ENCODE results near the gene RFC5. TPM values are rescaled to one million over a fixed set of nuclear protein-coding genes. Genes with fewer than 3 reads are reported as not detected.

Gene RFC5
- total RNA-seq, 3 donors from 2014 or later: 9.8 to 14.7 (median 14.0) TPM

DNA sequence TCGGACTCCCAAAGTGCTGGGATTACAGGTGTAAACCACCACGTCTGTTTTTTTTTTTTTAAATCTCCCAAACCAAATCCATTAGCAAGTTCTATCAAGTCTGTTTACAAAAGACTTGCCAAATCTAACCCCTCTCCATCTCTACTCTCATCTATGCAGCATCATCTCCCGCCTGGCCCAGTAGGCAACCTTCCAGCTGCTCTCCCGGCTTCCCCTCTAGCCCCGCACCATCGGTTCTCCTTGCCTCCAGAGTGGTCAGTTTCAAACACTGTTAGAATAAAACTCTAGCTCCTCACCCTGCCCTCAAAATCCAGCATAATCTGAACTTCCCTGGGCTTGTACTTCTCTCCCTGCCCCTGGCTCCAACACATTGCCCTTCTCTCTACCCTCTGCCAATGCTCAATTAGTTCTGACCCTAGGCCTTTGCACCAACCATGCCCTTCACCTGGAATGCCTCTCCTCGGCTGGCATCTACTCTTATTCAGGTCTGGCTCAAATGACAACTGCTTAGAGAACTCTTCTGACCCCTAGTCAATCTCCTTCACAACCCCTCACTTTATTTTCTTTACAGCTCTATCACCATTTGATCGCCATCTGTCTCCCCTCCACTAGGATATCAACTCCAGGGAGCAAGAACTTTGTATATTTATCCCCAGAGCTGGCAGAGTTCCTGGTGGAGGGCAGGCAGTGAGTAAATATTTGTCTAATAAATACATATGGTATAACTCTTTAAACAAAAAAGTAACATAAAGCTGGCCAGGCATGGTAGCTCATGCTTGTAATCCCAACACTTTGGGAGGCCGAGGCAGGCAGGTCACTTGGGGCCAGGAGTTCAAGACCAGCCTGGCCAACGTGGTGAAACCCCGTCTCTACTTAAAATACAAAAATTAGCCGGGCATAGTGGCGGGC is 39.6 kb downstream of the RFC5 start:
- Histone ChIP-seq H3K9me3 (no peaks in the 10 kb centered on the region), H3K36me3 (ENCODE audit: low read depth) (peaks cover 5% of the 10 kb centered on the region), H3K4me1 (ENCODE audit: low read depth) (peaks cover 47% of the 10 kb centered on the region), H3K4me3 (no peak overlapping the region)
- DNase-seq (peak in 1 of 3 donors; percentile 39), ATAC-seq (no peak)
- TF ChIP-seq, protein P1, sequence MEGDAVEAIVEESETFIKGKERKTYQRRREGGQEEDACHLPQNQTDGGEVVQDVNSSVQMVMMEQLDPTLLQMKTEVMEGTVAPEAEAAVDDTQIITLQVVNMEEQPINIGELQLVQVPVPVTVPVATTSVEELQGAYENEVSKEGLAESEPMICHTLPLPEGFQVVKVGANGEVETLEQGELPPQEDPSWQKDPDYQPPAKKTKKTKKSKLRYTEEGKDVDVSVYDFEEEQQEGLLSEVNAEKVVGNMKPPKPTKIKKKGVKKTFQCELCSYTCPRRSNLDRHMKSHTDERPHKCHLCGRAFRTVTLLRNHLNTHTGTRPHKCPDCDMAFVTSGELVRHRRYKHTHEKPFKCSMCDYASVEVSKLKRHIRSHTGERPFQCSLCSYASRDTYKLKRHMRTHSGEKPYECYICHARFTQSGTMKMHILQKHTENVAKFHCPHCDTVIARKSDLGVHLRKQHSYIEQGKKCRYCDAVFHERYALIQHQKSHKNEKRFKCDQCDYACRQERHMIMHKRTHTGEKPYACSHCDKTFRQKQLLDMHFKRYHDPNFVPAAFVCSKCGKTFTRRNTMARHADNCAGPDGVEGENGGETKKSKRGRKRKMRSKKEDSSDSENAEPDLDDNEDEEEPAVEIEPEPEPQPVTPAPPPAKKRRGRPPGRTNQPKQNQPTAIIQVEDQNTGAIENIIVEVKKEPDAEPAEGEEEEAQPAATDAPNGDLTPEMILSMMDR (IDR thresholded peaks at IDR 0.05): no peak
- intact Hi-C loops (cut with DNase I, micrococcal nuclease): no loop called here

- Histone ChIP-seq H3K36me3 (ENCODE audit: low read depth) (no peaks in the 10 kb centered on the region), H3K4me1 (ENCODE audit: low read depth) (peaks cover 34% of the 10 kb centered on the region), H3K4me3 (no peak overlapping the region), H3K9me3 (no peaks in the 10 kb centered on the region)
- intact Hi-C loops (cut with DNase I, micrococcal nuclease): no loop called here
- DNase-seq (no peak), ATAC-seq (no peak)
- TF ChIP-seq, protein P1 (IDR thresholded peaks at IDR 0.05): no peak
Measured at GRCh38 chr12:118058227-118058626, 41.7 kb downstream of the RFC5 start.

- Histone ChIP-seq H3K36me3 (ENCODE audit: low read depth) (no peaks in the 10 kb centered on the region), H3K4me3 (no peak overlapping the region), H3K4me1 (ENCODE audit: low read depth) (peaks cover 34% of the 10 kb centered on the region), H3K9me3 (no peaks in the 10 kb centered on the region)
- DNase-seq (no peak), ATAC-seq (no peak)
- TF ChIP-seq, protein P1 (IDR thresholded peaks at IDR 0.05): no peak
- intact Hi-C loops (cut with DNase I, micrococcal nuclease): no loop called here
Measured at GRCh38 chr12:118058881-118059280, 42.4 kb downstream of the RFC5 start.

- H3K4me1 ChIP-seq (ENCODE audit: low read depth): peaks cover 32% of the 10 kb centered on the region
- no peak overlapping the region for H3K4me3 ChIP-seq
- ATAC-seq (no peak), DNase-seq (no peak)
- TF ChIP-seq, protein P1 (IDR thresholded peaks at IDR 0.05): no peak
- no peaks in the 10 kb centered on the region for H3K36me3 ChIP-seq (ENCODE audit: low read depth)
- H3K9me3 ChIP-seq: no peaks in the 10 kb centered on the region
- intact Hi-C loops (cut with DNase I, micrococcal nuclease): no loop called here
Measured at GRCh38 chr12:118059341-118060191, 43.1 kb downstream of the RFC5 start.

DNA sequence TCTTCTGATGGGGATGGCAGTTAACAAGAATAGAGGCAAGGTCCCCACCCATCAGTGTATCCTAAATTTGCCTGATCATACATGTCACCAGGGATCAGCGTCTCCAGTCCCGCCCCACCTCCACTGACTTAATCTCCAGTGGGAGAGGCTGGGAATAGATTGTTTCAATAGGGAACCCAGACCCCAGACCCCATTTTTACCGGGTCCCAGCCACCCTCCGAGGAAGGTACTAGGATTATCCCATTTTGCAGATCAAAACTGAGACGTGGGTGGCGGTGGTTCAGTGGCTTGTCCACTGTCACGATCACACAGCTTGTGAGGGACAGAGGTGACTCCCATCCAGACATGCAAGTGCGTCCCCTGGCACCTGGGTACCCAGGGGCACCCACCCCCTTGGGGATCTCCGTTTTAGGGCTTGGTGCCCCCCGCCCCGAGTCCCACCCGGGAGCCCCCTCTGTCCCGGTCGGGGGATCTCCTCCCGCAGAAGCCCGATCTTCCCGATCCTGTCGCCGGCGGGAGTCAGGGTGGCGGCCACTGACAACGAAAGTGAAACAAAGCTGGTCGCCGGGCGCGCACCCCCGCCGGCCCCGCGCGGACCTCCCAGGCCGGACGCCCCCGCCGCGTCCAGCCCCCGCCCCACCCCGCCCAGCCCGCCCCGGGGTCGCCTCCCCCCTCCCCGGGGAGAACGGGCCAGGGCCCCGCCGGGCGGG is 44.0 kb downstream of the RFC5 start:
- ATAC-seq: peak; percentile 43
- peaks cover 32% of the 10 kb centered on the region for H3K4me1 ChIP-seq (ENCODE audit: low read depth)
- no peaks in the 10 kb centered on the region for H3K36me3 ChIP-seq (ENCODE audit: low read depth)
- TF ChIP-seq, protein P1 (IDR thresholded peaks at IDR 0.05): no peak
- intact Hi-C loops (cut with DNase I, micrococcal nuclease): no loop called here
- peak; percentile 74 to 81 (median 81) for DNase-seq
- H3K9me3 ChIP-seq: no peaks in the 10 kb centered on the region
- H3K4me3 ChIP-seq: peak overlapping the region; percentile 58

Data from mucosa of descending colon (tissue), 3 donors.